Upper lobe of left lung (tissue), 4 donors: ENCODE data around the gene PIF1.

ENCODE experiments used
- POLR2A ChIP-seq, 4 donors: fragments of 450-650 bp; IDR thresholded peaks; one replicate each; pipeline ENCODE4 v1.5.1; 2016 to 2017; ENCODE audit warnings: antibody characterized with exemption in 4 of 4, mild to moderate bottlenecking in 2 of 4
- POLR2AphosphoS5 ChIP-seq, 2 donors: sonication (generic); formaldehyde crosslinking; IDR thresholded peaks; one replicate each; pipeline ENCODE4 v1.5.1; 2017; ENCODE audit warnings: antibody characterized with exemption in 2 of 2
- TF ChIP-seq, protein P1 (sequence below), 6 experiments: fragments of 450-650 bp in 4 of 6; fragments of 200-600 bp in 2 of 6; sonication (generic) in 2 of 6; IDR thresholded peaks; one replicate each; pipeline ENCODE4 v1.5.1; 2016 to 2019; ENCODE audit warnings: antibody characterized with exemption in 6 of 6

GRCh38 chr15:64809649-64810496 lies 15.6 kb downstream of the PIF1 start:
- TF ChIP-seq POLR2A (IDR thresholded peaks at IDR 0.05) (no peak), POLR2AphosphoS5 (IDR thresholded peaks at IDR 0.05) (no peak)
- TF ChIP-seq, protein P1, sequence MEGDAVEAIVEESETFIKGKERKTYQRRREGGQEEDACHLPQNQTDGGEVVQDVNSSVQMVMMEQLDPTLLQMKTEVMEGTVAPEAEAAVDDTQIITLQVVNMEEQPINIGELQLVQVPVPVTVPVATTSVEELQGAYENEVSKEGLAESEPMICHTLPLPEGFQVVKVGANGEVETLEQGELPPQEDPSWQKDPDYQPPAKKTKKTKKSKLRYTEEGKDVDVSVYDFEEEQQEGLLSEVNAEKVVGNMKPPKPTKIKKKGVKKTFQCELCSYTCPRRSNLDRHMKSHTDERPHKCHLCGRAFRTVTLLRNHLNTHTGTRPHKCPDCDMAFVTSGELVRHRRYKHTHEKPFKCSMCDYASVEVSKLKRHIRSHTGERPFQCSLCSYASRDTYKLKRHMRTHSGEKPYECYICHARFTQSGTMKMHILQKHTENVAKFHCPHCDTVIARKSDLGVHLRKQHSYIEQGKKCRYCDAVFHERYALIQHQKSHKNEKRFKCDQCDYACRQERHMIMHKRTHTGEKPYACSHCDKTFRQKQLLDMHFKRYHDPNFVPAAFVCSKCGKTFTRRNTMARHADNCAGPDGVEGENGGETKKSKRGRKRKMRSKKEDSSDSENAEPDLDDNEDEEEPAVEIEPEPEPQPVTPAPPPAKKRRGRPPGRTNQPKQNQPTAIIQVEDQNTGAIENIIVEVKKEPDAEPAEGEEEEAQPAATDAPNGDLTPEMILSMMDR (IDR thresholded peaks at IDR 0.05) = peak; percentile 72 to 97 (median 86)
